ENCODE results near the gene TMEM119.
"Not testable (repeated sequence)": the region's sequence is repeated elsewhere in the genome, so short reads cannot be mapped to it uniquely, and the experiment has no call there.

Gene TMEM119

GRCh38 chr12:108582978-108583770, 14.7 kb downstream of the TMEM119 start:
- DNase-seq (ENCODE audit: low read depth in 3 of 3), result no peak

- DNase-seq (ENCODE audit: low read depth in 3 of 3), result no peak
Measured at GRCh38 chr12:108582509-108582908, 15.4 kb downstream of the TMEM119 start.

- DNase-seq (ENCODE audit: low read depth in 3 of 3), result no peak
Measured at GRCh38 chr12:108581311-108582227, 16.3 kb downstream of the TMEM119 start.

GRCh38 chr12:108580531-108580930, 17.4 kb downstream of the TMEM119 start:
- DNase-seq (ENCODE audit: low read depth in 3 of 3), result no peak

GRCh38 chr12:108578813-108579212, 19.1 kb downstream of the TMEM119 start:
- DNase-seq (ENCODE audit: low read depth in 3 of 3), result no peak

- DNase-seq (ENCODE audit: low read depth in 3 of 3), result no peak
Measured at GRCh38 chr12:108578264-108578663, 19.6 kb downstream of the TMEM119 start.

GRCh38 chr12:108577458-108577857, 20.4 kb downstream of the TMEM119 start:
- DNase-seq (ENCODE audit: low read depth in 3 of 3), result no peak

- DNase-seq (ENCODE audit: low read depth in 3 of 3), result no peak
Measured at GRCh38 chr12:108576660-108577234, 21.1 kb downstream of the TMEM119 start.

- no peak for DNase-seq (ENCODE audit: low read depth in 3 of 3)
Measured at GRCh38 chr12:108575199-108575912, 22.5 kb downstream of the TMEM119 start.

GRCh38 chr12:108574276-108574675, 23.6 kb downstream of the TMEM119 start:
- DNase-seq (ENCODE audit: low read depth in 3 of 3), result not testable (repeated sequence)

GRCh38 chr12:108573317-108573716, 24.6 kb downstream of the TMEM119 start:
- no peak for DNase-seq (ENCODE audit: low read depth in 3 of 3)

GRCh38 chr12:108572166-108572790, 25.6 kb downstream of the TMEM119 start:
- no peak for DNase-seq (ENCODE audit: low read depth in 3 of 3)

GRCh38 chr12:108571609-108572165, 26.2 kb downstream of the TMEM119 start:
- DNase-seq (ENCODE audit: low read depth in 3 of 3), result no peak

- DNase-seq (ENCODE audit: low read depth in 3 of 3), result no peak
Measured at GRCh38 chr12:108570743-108571608, 26.9 kb downstream of the TMEM119 start.

- peak in 2 of 3 donors; percentile 37 to 66 for DNase-seq (ENCODE audit: low read depth in 3 of 3)
Measured at GRCh38 chr12:108568338-108569154, 29.3 kb downstream of the TMEM119 start.

GRCh38 chr12:108567406-108568337, 30.2 kb downstream of the TMEM119 start:
- no peak for DNase-seq (ENCODE audit: low read depth in 3 of 3)

GRCh38 chr12:108566452-108566851, 31.4 kb downstream of the TMEM119 start:
- DNase-seq (ENCODE audit: low read depth in 3 of 3), result no peak

- peak in 1 of 3 donors; percentile 45 for DNase-seq (ENCODE audit: low read depth in 3 of 3)
Measured at GRCh38 chr12:108565976-108566375, 31.9 kb downstream of the TMEM119 start.
